HepG2 (cell line): ENCODE results near the gene ZNF155. TPM values are rescaled to one million over a fixed set of nuclear protein-coding genes. Genes with fewer than 3 reads are reported as not detected.
A peak's percentile ranks its signal among the peaks of the same experiment; 100 is the strongest.

ENCODE experiments used
- BRD4 ChIP-seq: sonication (generic); formaldehyde crosslinking; IDR thresholded peaks from 2 replicates; pipeline ENCODE4 v1.4.0; 2020; ENCODE audit warnings: missing genetic modification reagents
- CSRNP1 ChIP-seq: sonication (generic); formaldehyde crosslinking; IDR thresholded peaks from 2 replicates; pipeline ENCODE4 v1.8.1; 2023; ENCODE audit warnings: mild to moderate bottlenecking, missing genetic modification reagents
- IKZF1 ChIP-seq: fragments of 450-650 bp; IDR thresholded peaks from 2 replicates; pipeline ENCODE4 v1.7.1; 2016
- PAXIP1 ChIP-seq: sonication (generic); formaldehyde crosslinking; conservative IDR thresholded peaks from 2 replicates; pipeline ENCODE4 v1.4.0; 2020; ENCODE audit warnings: mild to moderate bottlenecking, missing genetic modification reagents, moderate library complexity
- PRPF4 ChIP-seq: fragments of 200-400 bp; formaldehyde crosslinking; IDR thresholded peaks from 2 replicates; pipeline ENCODE4 v1.6.1; 2016; ENCODE audit warnings: low read length, low read depth; ENCODE audit not compliant: poor library complexity, severe bottlenecking
- RARA ChIP-seq: IDR thresholded peaks from 2 replicates; pipeline ENCODE4 v1.6.1; 2016; ENCODE audit warnings: missing genetic modification reagents, missing compliant biosample characterization
- REL ChIP-seq: sonication (generic); formaldehyde crosslinking; conservative IDR thresholded peaks from 2 replicates; pipeline ENCODE4 v1.8.0; 2022; ENCODE audit warnings: mild to moderate bottlenecking, missing genetic modification reagents, moderate library complexity
- SNAPC4 ChIP-seq: sonication (generic); formaldehyde crosslinking; IDR thresholded peaks from 2 replicates; pipeline ENCODE4 v1.4.0; 2020; ENCODE audit warnings: mild to moderate bottlenecking, missing genetic modification reagents
- TAF1 ChIP-seq: sonication (generic); formaldehyde crosslinking; IDR thresholded peaks from 2 replicates; pipeline ENCODE4 v1.4.0; 2020; ENCODE audit warnings: missing genetic modification reagents
- TRIM22 ChIP-seq: fragments of 450-650 bp; IDR thresholded peaks from 2 replicates; pipeline ENCODE4 v1.6.1; 2017
- ZC3H13 ChIP-seq: sonication (generic); formaldehyde crosslinking; IDR thresholded peaks from 2 replicates; pipeline ENCODE4 v1.8.1; 2023; ENCODE audit warnings: mild to moderate bottlenecking, missing genetic modification reagents, moderate library complexity
- ZNF230 ChIP-seq: sonication (generic); formaldehyde crosslinking; IDR thresholded peaks from 2 replicates; pipeline ENCODE4 v1.4.0; 2020; ENCODE audit warnings: mild to moderate bottlenecking, missing genetic modification reagents
- ZNF577 ChIP-seq: sonication (generic); formaldehyde crosslinking; IDR thresholded peaks from 2 replicates; pipeline ENCODE4 v1.4.0; 2020; ENCODE audit warnings: mild to moderate bottlenecking, low read depth, missing genetic modification reagents, borderline replicate concordance
- ZNF747 ChIP-seq: sonication (generic); formaldehyde crosslinking; IDR thresholded peaks from 2 replicates; pipeline ENCODE4 v1.8.1; 2023; ENCODE audit warnings: missing genetic modification reagents, mild to moderate bottlenecking, borderline replicate concordance
- ZSCAN21 ChIP-seq: sonication (generic); formaldehyde crosslinking; IDR thresholded peaks from 2 replicates; pipeline ENCODE4 v1.8.0; 2022; ENCODE audit warnings: mild to moderate bottlenecking, missing genetic modification reagents, moderate library complexity, borderline replicate concordance
- polyA plus RNA-seq, 8 experiments: library from polyadenylated mRNA; depleted of rRNA in 3 of 8; stranded (reverse) in 7 of 8; unstranded in 1 of 8; fragments of >200 nt; fragmentation: Illumina TruSeq in 4 of 8; extraction: Trizol in 4 of 8; gene quantifications; 2 replicates each; pipeline versions ENCODE4 v1.2.1 to v1.2.3, GENCODE V29; 2011 to 2016; ENCODE audit warnings: low read depth in 4 of 8, missing spikeins in 1 of 8, mixed read lengths in 1 of 8; ENCODE audit not compliant: insufficient read depth in 1 of 8
- total RNA-seq, 5 experiments: library from RNA; depleted of rRNA; stranded (reverse); fragments of >200 nt; fragmentation: Illumina TruSeq; extraction: Trizol; gene quantifications; 2 replicates each; pipeline ENCODE4 v1.2.3, GENCODE V29; 2016; ENCODE audit warnings: low read depth in 1 of 5

The ZNF155 gene
- total and polyA plus RNA-seq, 2 of the 13 experiments (the other 11 are each of a cell fraction or from before 2014, with no cell fraction given): 2.5 to 3.6 TPM

GRCh38 chr19:43934985-43935708 is 48.8 kb upstream of the ZNF155 start, which contains the start of gene ZNF45 (continued):
- peak; percentile 78; the same call in 1 of the 2 replicates for TF ChIP-seq SNAPC4
- no peak for TF ChIP-seq REL
- TF ChIP-seq ZNF577 (CRISPR knock-in tag): no peak
- TF ChIP-seq BRD4 (CRISPR knock-in tag): peak; percentile 50; the same call in 1 of the 2 replicates
- 0 out of 2 replicates have a peak, but pooled peaks have one; percentile 49 for TF ChIP-seq CSRNP1 (CRISPR knock-in tag)
- peak; percentile 70 for TF ChIP-seq TAF1 (CRISPR knock-in tag)
- TF ChIP-seq PAXIP1 (CRISPR knock-in tag): no peak
- peak; percentile 50; the same call in 1 of the 2 replicates for TF ChIP-seq ZNF230 (CRISPR knock-in tag)
- no peak for TF ChIP-seq RARA (CRISPR knock-in tag)
- TF ChIP-seq ZC3H13: no peak
- no peak for TF ChIP-seq TRIM22
- TF ChIP-seq PRPF4: no peak
- TF ChIP-seq IKZF1: no peak
- no peak for TF ChIP-seq ZNF747 (CRISPR knock-in tag)
- peak; percentile 0; the same call in 1 of the 2 replicates for TF ChIP-seq ZSCAN21 (CRISPR knock-in tag)
